ENCODE results near the gene HSD17B12.
"Not testable (repeated sequence)": the region's sequence is repeated elsewhere in the genome, so short reads cannot be mapped to it uniquely, and the experiment has no call there.

HSD17B12 gene

DNA sequence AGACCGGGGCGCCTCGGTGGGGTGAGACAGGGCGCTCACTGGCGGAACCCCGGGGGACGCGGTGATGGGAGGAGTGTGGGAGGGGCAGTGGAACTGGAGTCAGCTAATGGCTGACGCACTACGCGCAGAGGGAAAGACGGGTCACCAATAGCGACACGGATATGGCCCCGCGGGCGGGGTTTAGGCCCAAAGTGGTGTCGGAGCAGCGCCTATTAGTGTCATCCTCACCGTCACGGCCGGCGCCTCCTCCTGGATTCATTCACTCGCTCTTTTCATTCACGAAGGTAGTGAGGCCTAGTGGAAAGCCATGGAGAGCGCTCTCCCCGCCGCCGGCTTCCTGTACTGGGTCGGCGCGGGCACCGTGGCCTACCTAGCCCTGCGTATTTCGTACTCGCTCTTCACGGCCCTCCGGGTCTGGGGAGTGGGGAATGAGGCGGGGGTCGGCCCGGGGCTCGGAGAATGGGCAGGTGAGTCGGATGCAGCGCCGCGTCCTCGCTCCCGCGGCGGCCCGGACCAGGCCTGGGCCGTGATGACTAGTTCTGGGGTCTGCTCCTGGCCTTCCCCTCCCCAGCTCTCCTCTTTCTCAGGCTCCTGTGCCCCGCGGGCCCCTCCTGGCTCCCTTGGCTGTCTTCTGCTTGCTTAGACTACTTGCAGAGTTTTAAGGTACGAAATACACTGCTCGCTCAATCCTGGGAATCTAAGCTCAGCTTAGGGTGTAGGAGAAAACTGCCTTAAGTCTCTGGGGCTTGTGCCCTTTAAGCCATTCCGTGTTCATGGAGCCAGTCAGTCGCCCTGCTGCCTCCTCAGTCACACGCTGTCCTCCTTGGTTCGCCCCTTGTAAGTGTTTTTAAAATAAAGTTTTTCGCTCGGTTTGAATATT lies at the start of gene HSD17B12:
TSS of gene HSD17B12 (plus strand) at position 218 of the 880 bp plus-strand sequence. CDS start at position 308, 90 bp downstream.
- peak; percentile 97 to 99 for DNase-seq
- no peak for TF ChIP-seq GATA1 (IDR thresholded peaks at IDR 0.05; ENCODE audit: low read depth, low read length)
- peak; percentile 96 for TF ChIP-seq POLR2A (IDR thresholded peaks at IDR 0.05; ENCODE audit: low read length)

DNA sequence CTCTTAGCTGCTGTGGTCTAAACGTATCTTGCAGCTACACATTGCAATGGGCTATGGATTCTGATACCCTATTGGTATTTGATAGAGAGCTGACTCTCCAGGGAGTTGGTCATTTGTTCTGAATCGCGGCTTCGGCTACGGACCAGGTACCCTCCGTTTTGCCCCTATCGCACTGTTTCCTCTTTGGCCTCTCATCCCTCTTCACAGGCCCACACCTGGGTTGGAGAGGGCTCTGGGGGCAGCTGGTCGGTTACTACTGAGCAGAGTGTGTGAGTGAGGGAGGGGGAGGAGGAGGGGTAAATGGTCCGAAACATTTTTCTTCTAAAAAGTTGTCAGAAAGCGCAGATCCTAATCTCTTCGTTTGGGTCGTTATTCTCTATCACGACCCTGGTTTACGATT lies 48.8 kb upstream of the HSD17B12 start:
- DNase-seq, result no peak
- TF ChIP-seq POLR2A (IDR thresholded peaks at IDR 0.05; ENCODE audit: low read length) (no peak), GATA1 (IDR thresholded peaks at IDR 0.05; ENCODE audit: low read depth, low read length) (no peak)

DNA sequence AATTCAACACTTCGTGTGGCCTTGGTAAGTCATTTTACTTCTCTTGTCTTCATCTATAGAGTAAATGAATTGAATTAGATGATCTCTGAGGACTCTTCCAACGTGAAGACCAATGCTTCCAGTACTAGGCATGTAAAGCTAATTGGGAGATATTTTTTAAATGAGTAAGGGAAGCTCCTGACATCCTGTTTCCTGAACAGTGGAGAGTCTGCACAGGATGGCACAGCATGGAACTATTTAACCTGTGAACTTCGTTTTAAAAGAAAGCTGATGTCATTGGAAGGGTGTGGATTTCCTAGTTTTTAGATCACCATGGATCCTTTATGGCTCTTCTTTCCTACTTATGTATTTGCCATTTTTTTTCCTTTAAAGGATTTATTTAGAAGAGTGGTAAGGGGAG lies 48.4 kb upstream of the HSD17B12 start:
- no peak for DNase-seq
- no peak for TF ChIP-seq POLR2A (IDR thresholded peaks at IDR 0.05; ENCODE audit: low read length)
- no peak for TF ChIP-seq GATA1 (IDR thresholded peaks at IDR 0.05; ENCODE audit: low read depth, low read length)

DNA sequence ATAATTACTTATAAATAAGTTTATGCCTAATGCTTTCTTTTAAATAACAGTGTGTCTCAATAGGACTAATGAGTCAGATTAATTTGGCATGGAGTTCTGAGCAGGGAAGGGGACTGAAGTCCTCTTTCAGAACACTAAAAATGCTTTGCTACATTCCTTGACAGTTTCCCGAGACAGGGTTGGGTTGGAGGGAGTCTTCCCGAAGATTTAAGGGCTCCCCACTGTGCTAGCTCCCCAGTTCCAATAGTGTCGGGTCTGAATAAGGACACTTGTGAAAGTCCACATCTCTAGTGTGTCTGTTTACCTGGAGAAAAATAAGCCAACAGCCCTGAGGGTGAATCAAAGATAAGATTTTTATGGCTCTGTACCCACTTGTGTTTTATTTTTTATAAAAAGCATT lies 41.8 kb upstream of the HSD17B12 start:
- no peak for TF ChIP-seq POLR2A (IDR thresholded peaks at IDR 0.05; ENCODE audit: low read length)
- no peak for TF ChIP-seq GATA1 (IDR thresholded peaks at IDR 0.05; ENCODE audit: low read depth, low read length)
- DNase-seq, result no peak

DNA sequence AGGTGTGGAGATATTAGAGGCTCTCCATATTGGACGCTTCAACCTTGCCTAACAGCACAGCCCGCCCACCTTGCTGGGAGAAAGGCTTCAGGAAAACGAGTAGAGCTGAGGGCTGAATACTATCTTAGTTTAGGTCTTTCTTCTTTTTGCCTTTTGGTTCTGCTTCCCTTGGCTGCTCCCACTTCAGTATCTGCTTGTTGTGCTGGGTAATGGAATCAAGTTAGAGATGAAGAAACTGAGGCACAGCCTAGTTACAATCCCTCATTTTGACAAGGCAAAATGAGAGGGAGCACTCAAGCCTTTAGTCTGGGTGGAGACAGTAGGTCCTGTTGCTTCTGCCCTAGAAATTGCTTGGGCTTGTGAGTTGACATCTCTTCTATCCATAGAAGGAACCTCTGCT lies 41.3 kb upstream of the HSD17B12 start:
- no peak for DNase-seq
- TF ChIP-seq POLR2A (IDR thresholded peaks at IDR 0.05; ENCODE audit: low read length) (no peak), GATA1 (IDR thresholded peaks at IDR 0.05; ENCODE audit: low read depth, low read length) (no peak)

DNA sequence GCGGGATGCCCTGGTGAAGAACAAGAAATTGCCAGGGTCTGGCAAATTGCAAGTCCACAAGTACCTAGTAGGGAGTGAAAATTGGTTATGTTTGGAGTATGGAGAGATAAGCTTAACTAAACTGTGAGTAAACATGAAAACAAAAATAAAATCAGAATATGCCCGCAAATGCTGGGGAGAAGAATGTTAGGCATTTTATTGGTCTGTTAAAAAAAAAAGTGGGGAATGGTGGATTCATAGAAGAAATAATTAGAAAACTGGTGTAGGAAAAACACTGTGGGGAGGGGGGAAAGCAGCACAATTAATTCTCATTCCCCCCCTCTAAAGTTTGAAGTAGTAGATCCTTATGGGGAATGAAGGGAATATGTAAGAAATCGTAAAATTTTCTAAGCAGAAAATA lies 40.6 kb upstream of the HSD17B12 start:
- no peak for DNase-seq
- no peak for TF ChIP-seq POLR2A (IDR thresholded peaks at IDR 0.05; ENCODE audit: low read length)
- no peak for TF ChIP-seq GATA1 (IDR thresholded peaks at IDR 0.05; ENCODE audit: low read depth, low read length)

DNA sequence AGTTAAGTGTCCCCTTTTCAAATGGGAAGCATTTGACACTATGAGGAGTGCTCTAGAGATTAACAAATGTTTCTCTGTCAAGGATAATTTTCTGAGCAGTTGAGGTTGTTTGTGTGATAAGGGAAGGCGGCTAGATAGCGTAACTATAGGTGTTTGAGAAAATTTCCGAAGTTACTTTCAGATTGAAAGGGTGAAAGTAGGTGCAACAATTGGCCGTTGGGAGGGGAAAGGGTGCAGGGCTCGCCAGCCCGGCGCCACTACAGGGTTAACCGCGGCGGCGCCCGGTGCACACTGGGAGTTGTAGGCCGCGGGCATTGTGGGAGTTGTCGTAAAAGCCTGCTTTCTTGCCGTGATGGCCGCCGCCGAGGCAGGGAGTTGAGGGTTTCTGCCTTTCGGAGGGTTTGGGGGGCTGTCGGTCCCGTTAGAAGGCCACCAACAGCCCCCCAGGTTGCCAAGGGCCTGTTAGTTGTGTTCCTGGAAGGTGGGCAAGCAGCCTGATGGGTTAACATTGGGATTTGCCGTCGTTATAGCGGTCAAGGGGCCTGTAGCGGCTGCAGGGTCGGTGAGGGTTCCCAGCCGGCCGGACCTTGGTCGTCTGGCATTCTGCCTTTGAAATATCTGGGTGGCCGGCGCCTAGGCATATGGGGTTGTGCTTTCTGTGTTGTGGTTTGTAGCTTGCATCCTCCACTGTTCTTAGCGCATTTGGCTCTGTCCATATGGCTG lies 36.5 kb upstream of the HSD17B12 start:
- DNase-seq, result peak; percentile 92 to 94
- TF ChIP-seq POLR2A (IDR thresholded peaks at IDR 0.05; ENCODE audit: low read length), result peak; percentile 75
- TF ChIP-seq GATA1 (IDR thresholded peaks at IDR 0.05; ENCODE audit: low read depth, low read length), result no peak

DNA sequence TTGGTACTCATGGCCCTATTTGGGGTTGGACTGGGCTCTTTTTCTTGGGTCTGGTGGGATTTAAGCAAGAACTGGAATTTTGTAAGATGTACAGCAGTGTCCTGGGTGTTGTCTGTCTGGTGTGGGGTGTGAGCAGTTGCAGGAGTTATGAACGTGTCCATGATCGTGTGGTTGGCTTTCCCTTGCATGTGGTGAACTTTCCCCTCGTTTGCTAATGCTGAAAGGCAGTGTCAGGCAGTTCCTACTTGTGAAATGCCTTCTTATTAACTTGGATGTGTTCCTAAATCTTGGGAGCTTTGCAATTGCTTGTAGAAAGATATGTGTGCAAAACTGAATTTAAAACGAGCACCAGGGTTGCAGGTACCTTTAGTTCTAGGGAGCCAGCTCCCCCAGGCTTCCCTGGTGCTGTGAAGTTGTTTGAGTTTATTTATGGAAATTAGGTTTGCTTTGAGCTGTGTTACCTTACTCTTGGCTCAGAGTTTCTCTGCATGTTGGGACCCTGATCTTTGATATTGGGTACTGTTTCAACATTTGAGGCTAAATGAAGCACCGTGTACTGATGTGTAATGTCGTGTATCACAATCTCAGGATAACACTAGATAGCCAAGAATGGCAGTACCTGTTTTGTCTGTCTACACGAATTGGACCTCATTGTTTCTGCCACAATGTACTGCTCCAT lies 35.8 kb upstream of the HSD17B12 start:
- peak; percentile 57 to 63 for DNase-seq
- TF ChIP-seq POLR2A (IDR thresholded peaks at IDR 0.05; ENCODE audit: low read length) (no peak), GATA1 (IDR thresholded peaks at IDR 0.05; ENCODE audit: low read depth, low read length) (no peak)

DNA sequence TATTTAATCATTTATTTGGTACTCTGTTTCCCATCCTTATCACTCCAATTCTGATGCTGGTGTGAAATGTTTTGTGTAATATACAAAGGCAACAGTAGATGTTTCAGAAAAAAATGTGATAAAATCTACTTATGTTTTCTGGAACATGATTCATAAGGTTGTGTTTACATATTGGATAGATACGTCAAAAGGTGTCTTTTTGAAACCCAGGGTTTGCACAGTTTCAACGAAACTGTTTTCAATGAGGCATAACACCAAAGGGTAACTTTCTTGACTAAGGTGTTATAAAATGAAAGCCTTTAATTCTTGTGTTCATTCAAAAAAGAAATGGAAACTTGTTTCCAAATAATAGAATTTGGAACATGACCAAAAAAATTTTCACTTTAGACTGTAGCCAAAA lies 33.8 kb upstream of the HSD17B12 start:
- DNase-seq, result no peak
- TF ChIP-seq GATA1 (IDR thresholded peaks at IDR 0.05; ENCODE audit: low read depth, low read length), result no peak
- TF ChIP-seq POLR2A (IDR thresholded peaks at IDR 0.05; ENCODE audit: low read length), result no peak

DNA sequence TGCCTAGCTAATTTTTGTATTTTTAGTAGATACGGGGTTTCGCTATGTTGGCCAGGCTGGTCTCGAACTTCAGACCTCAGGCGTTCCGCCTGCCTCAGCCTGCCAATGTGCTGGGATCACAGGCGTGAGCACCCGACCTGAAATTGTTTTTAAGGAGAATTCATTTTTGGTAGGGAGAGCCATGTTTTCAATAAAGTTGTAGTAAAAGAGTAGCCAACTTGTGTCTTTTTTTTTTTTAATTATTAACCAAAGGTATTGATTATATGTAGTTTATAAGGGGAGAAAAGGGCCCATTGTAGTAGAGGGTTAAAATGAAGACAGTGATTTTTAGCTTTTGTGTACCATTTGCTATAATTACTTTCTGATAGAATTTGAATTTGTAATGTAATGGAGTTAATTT lies 31.6 kb upstream of the HSD17B12 start:
- no peak for DNase-seq
- TF ChIP-seq GATA1 (IDR thresholded peaks at IDR 0.05; ENCODE audit: low read depth, low read length), result no peak
- TF ChIP-seq POLR2A (IDR thresholded peaks at IDR 0.05; ENCODE audit: low read length), result no peak

DNA sequence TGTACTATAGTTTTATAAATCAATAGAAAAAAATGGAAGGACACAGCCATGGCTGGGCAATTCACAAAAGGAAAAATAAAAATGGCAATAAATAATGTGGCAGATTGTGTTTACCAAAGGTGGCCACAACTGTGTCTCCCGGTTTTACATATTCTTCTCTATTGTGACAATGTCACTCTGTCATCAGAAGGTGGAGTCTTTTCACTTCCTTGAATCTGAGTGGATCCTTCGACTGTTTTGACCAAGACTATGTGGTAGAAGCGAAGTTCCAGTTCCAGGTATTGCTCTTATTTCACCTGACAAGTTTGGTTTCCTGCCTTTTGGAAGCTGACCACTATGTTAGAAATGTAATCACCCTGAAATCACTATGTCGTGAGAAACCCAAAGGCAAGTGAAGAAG lies 31.0 kb upstream of the HSD17B12 start:
- DNase-seq, result no peak
- TF ChIP-seq GATA1 (IDR thresholded peaks at IDR 0.05; ENCODE audit: low read depth, low read length) (no peak), POLR2A (IDR thresholded peaks at IDR 0.05; ENCODE audit: low read length) (no peak)

DNA sequence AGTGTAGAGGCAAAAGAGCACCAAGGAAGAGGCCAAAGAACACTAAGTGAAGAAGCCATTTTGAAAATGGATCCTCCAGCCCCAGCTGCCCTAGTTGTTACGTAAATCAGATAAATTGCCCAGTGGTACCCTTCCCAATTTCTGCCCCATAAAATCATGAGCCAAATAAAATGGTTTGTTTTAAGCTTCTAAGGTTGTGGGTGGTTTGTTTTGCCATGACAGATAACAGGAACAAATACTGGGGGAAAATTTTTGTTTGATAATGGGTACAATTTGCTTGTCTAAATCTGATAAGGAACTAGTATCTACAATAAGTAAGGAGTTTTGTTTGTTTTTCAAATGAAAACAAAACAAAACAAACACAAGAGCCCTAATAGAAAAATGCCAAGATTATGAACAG lies 30.6 kb upstream of the HSD17B12 start:
- no peak for TF ChIP-seq GATA1 (IDR thresholded peaks at IDR 0.05; ENCODE audit: low read depth, low read length)
- no peak for TF ChIP-seq POLR2A (IDR thresholded peaks at IDR 0.05; ENCODE audit: low read length)
- DNase-seq, result no peak

DNA sequence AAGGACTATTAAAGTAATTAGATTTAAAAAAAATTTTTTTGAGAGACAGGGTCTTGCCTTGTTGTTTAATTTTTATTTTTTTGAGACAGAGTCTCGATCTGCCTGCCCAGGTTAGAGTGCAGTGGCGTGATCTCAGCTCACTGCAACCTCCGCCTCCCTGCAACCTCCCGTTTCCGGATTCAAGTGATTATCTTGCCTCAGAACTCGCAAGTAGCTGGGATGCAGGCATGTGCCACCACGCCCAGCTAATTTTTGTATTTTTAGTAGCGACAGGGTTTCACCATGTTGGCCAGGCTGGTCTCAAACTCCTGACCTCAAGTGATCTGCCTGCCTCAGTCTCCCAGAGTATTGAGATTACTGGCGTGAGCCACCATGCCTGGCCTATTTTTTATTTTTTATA lies 17.5 kb upstream of the HSD17B12 start:
- DNase-seq, result not testable (repeated sequence)

DNA sequence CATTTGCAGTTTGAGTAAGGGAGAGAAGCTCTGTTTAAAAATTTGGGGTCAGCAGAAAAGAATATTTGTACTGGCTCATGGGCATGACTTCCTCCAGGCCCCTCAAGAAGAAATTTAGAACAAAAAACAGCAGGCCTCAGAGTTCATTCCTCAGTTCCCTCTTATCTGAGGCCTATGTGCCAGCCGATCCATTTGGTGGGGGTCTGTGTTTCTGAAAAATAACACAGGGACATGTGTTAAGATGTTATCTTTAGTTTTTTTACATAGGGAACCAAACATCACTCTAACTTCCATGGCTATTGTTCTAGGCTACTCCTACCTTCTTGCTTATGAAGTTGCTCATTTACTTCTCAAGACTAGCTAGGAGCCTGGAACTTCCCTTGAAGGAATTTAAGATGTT lies 16.2 kb upstream of the HSD17B12 start:
- TF ChIP-seq POLR2A (IDR thresholded peaks at IDR 0.05; ENCODE audit: low read length), result no peak
- no peak for TF ChIP-seq GATA1 (IDR thresholded peaks at IDR 0.05; ENCODE audit: low read depth, low read length)
- DNase-seq, result no peak

DNA sequence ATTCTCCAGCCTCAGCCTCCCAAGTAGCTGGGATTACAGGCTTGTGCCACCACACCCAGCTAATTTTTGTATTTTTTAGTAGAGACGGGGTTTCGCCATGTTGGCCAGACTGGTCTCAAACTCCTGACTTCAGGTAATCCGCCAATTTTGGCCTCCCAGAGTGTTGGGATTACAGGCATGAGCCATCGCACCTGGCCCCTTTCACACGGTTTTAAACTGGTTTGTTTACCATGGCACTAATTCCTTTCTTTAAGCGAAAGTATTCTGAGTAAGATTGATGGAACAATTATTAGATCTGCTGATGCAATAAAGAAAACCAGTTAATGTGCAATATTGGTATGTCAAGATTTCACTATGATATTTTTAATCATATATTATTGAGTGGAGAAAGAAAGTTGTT lies 9.3 kb upstream of the HSD17B12 start:
- DNase-seq, result not testable (repeated sequence)

All from erythroblast (primary cell).